HCT116 (cell line): ENCODE measurements around the gene GPS2. TPM values are rescaled to one million over a fixed set of nuclear protein-coding genes. Genes with fewer than 3 reads are reported as not detected.

Experiments used
- CEBPB ChIP-seq: IDR thresholded peaks from 2 replicates; pipeline ENCODE4 v1.6.1; 2012; ENCODE audit warnings: low read depth
- CTCF ChIP-seq, 3 experiments: fragments of 200-600 bp in 1 of 3; sonication (generic) in 1 of 3; IDR thresholded peaks in 2 of 3; conservative IDR thresholded peaks in 1 of 3; 2 replicates each; pipeline ENCODE4 v1.5.1; 2012 to 2017; ENCODE audit warnings: low read depth in 2 of 3, low read length in 2 of 3, antibody characterized with exemption in 1 of 3, borderline replicate concordance in 1 of 3, control low read depth in 1 of 3, mild to moderate bottlenecking in 1 of 3, mixed read lengths in 1 of 3, mixed run types in 1 of 3, moderate library complexity in 1 of 3; ENCODE audit not compliant: insufficient read depth in 1 of 3
- EGR1 ChIP-seq: IDR thresholded peaks from 2 replicates; pipeline ENCODE4 v1.6.1; 2012; ENCODE audit warnings: low read depth
- ELF1 ChIP-seq: IDR thresholded peaks from 2 replicates; pipeline ENCODE4 v1.6.1; 2012; ENCODE audit warnings: low read depth, borderline replicate concordance
- EZH2 ChIP-seq: fragments of 200-600 bp; sonication (generic); IDR thresholded peaks from 2 replicates; pipeline ENCODE4 v1.6.1; 2017; ENCODE audit warnings: antibody characterized with exemption, mixed run types
- EZH2phosphoT487 ChIP-seq: fragments of 200-600 bp; IDR thresholded peaks from 2 replicates; pipeline ENCODE4 v1.6.1; 2018; ENCODE audit warnings: antibody characterized with exemption, borderline replicate concordance
- FOSL1 ChIP-seq: IDR thresholded peaks from 2 replicates; pipeline ENCODE4 v1.6.1; 2012; ENCODE audit warnings: low read depth
- POLR2A ChIP-seq: IDR thresholded peaks from 2 replicates; pipeline ENCODE4 v1.7.0; 2011; ENCODE audit warnings: borderline replicate concordance; ENCODE audit not compliant: insufficient read depth, insufficient read length; ENCODE audit errors: extremely low read depth
- POLR2AphosphoS5 ChIP-seq: IDR thresholded peaks from 2 replicates; pipeline ENCODE4 v1.6.1; 2011; ENCODE audit warnings: mild to moderate bottlenecking, low read depth, low read length, moderate library complexity
- RAD21 ChIP-seq: IDR thresholded peaks from 2 replicates; pipeline ENCODE4 v1.6.1; 2012; ENCODE audit warnings: low read depth, mild to moderate bottlenecking
- SRF ChIP-seq: IDR thresholded peaks from 2 replicates; pipeline ENCODE4 v1.6.1; 2012; ENCODE audit warnings: low read depth
- YY1 ChIP-seq: IDR thresholded peaks from 2 replicates; pipeline ENCODE4 v1.6.1; 2011; ENCODE audit warnings: low read length, low read depth, moderate library complexity, mild to moderate bottlenecking; ENCODE audit not compliant: insufficient replicate concordance; ENCODE audit errors: extremely low read depth
- ZBTB33 ChIP-seq: IDR thresholded peaks from 2 replicates; pipeline ENCODE4 v1.6.1; 2011; ENCODE audit warnings: mild to moderate bottlenecking, low read length, moderate library complexity; ENCODE audit not compliant: insufficient replicate concordance; ENCODE audit errors: extremely low read depth
- ZFX ChIP-seq: fragments of 450-650 bp; IDR thresholded peaks from 2 replicates; pipeline ENCODE4 v1.6.1; 2017
- total RNA-seq: library from RNA; stranded (reverse); gene quantifications from one replicate; pipeline ENCODE4 v1.2.1, GENCODE V29; 2021; ENCODE audit not compliant: unreplicated experiment

GPS2 gene
- total RNA-seq, 1 experiment from 2014 or later: 61.3 TPM

GRCh38 chr17:7351665-7352502 is 36.7 kb upstream of the GPS2 start, which contains the start of gene KCTD11 (continued):
- TF ChIP-seq ELF1 (no peak; the same call in 1 of the 2 replicates), CEBPB (no peak), EGR1 (peak; percentile 97), POLR2AphosphoS5 (peak; percentile 84), POLR2A (peak; percentile 49), EZH2phosphoT487 (no peak), ZBTB33 (no peak), RAD21 (no peak), YY1 (peak; percentile 13), FOSL1 (no peak), SRF (no peak), CTCF (IDR thresholded peaks at IDR 0.05 in 2 of 3, conservative IDR thresholded peaks at IDR 0.05 in 1 of 3; ENCODE audit: borderline replicate concordance in 1 of 3, insufficient read depth in 1 of 3, low read depth in 2 of 3, low read length in 2 of 3) (peak in 1 of 3 experiments; percentile 60; a peak in 2 of 6 replicates), EZH2 (no peak), ZFX (peak; percentile 32; the same call in 1 of the 2 replicates)
